ENCODE data around the gene ZNF318.

DNA sequence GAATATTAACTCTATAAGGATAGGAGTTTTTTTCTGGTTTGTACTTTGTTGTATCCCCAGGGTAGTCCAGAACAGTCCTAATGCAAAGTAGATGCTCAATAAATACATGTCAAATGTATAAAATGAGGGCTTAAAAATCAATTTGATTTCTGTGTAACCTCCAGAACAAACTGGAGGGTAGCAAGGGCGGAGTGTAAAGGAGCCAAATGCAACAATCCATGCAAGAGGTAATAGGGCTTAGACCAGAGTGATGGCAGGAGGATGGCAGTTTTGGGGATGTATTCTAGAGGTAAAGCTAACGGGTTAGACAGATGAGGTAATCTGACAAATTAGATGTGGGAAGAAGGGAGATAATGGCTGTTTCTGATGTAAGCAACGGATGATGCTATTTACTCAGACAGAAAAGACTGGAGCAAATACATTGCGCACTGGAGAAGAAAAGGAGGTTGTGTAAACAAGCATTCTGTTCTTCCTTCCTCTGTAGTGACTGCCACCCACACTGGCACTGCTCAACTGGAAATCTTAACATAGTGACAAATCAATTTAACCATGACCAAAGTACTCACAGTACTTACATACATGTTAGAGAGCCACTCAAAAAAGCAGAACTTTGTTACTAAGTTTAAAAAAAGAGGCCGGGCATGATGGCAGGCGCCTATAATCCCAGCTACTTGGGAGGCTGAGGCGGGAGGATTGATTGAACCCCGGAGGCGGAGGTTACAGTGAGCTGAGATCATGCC is 2.0 kb downstream of the ZNF318 start:
- TF ChIP-seq CREB1 (IDR thresholded peaks at IDR 0.05; ENCODE audit: low read depth), result no peak
- TF ChIP-seq HDAC6 (IDR thresholded peaks at IDR 0.05; ENCODE audit: unreplicated experiment), result no peak
- TF ChIP-seq, protein P1, sequence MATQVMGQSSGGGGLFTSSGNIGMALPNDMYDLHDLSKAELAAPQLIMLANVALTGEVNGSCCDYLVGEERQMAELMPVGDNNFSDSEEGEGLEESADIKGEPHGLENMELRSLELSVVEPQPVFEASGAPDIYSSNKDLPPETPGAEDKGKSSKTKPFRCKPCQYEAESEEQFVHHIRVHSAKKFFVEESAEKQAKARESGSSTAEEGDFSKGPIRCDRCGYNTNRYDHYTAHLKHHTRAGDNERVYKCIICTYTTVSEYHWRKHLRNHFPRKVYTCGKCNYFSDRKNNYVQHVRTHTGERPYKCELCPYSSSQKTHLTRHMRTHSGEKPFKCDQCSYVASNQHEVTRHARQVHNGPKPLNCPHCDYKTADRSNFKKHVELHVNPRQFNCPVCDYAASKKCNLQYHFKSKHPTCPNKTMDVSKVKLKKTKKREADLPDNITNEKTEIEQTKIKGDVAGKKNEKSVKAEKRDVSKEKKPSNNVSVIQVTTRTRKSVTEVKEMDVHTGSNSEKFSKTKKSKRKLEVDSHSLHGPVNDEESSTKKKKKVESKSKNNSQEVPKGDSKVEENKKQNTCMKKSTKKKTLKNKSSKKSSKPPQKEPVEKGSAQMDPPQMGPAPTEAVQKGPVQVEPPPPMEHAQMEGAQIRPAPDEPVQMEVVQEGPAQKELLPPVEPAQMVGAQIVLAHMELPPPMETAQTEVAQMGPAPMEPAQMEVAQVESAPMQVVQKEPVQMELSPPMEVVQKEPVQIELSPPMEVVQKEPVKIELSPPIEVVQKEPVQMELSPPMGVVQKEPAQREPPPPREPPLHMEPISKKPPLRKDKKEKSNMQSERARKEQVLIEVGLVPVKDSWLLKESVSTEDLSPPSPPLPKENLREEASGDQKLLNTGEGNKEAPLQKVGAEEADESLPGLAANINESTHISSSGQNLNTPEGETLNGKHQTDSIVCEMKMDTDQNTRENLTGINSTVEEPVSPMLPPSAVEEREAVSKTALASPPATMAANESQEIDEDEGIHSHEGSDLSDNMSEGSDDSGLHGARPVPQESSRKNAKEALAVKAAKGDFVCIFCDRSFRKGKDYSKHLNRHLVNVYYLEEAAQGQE (IDR thresholded peaks at IDR 0.05; ENCODE audit: low read depth, low read length), result no peak
- TF ChIP-seq MTA3 (IDR thresholded peaks at IDR 0.05; ENCODE audit: borderline replicate concordance, low read length), result no peak
- no peak for TF ChIP-seq SPI1 (IDR thresholded peaks at IDR 0.05; ENCODE audit: borderline replicate concordance, insufficient read depth, low read depth, low read length)
- TF ChIP-seq CEBPB (IDR thresholded peaks at IDR 0.05; ENCODE audit: borderline replicate concordance in 1 of 2, low read depth in 2 of 2, low read length in 2 of 2), result no peak
- no peak for TF ChIP-seq KDM1A (IDR thresholded peaks at IDR 0.05; ENCODE audit: borderline replicate concordance)
- TF ChIP-seq JUND (IDR thresholded peaks at IDR 0.05; ENCODE audit: low read depth, low read length), result no peak
- TF ChIP-seq FOXM1 (IDR thresholded peaks at IDR 0.05; ENCODE audit: low read depth, low read length), result no peak
- no peak for TF ChIP-seq BRCA1 (IDR thresholded peaks at IDR 0.05; ENCODE audit: low read depth, low read length)
